CD4-positive, alpha-beta T cell treated with Interleukin-12 subunit alpha and Interleukin-12 subunit beta, for 1 hour (primary cell): ENCODE data around the gene THYN1.
A peak's percentile ranks its signal among the peaks of the same experiment; 100 is the strongest.
"Not testable (repeated sequence)": the region's sequence is repeated elsewhere in the genome, so short reads cannot be mapped to it uniquely, and the experiment has no call there.

Experiments
- DNase-seq: peaks from one replicate; pipeline ENCODE4 v3.0.0-alpha.2; 2020

THYN1 gene

DNA sequence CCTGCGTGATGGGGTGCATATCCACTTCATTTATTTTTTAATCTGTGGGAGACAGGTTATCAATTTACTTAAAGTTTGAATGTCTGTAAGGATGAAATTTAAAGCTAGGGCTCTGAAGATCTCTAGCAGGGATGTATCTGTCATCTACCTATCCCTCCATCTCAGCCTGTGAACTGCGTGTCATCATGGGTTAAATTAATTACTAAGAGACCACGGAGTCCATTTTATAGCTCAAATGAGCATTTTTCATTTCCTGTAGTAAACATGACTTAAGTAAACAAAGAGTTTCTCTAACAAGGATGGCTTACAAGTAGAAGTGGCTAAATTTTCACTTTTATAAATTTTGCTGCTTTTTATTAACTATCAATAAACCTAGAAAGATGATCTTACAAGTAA lies 20.2 kb upstream of the THYN1 start:
- DNase-seq: no peak

DNA sequence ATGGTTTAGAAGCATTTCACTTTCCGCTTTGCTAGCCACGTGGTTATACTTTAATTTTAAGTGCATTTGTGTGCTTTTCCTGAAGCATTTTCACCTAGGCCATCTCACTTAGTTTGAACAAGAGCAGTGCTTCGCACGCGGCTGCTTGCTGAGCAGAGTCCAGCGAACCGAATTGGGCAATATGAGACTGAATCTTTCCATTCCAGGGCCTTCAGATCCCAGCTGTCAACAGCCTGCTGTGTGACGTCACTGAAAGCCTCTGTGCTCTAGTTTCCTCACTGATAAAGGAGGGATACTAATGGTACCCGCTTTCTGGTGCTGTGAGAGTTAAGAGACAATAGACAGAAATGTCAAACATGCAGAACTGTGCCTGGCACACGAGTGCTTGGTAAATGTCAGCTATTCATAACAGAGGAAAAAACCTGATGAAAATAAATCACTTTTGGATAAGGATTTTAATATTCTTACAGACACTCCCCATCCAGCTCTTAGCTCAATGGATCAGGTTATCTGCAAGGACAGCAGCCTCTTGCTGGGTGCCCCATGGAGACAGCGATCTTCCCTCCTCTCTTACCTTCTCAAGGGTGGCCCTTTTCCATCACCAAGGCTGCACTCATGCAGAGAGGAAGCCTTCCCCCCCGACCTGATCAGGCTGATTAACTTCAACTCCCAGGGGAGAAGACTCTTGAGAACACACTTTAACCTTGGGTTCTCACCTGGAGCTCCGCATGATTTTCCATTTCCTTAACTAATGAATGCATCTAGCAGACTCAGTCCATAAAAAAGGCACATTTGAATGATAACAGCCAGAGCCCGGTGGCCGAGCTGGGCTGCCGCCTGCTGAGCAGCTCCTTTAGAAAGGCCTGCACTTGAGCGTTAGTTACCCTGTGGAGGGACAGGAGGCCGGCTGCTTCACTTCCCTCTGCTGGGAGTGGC lies 19.5 kb upstream of the THYN1 start:
- DNase-seq: no peak

GRCh38 chr11:134271978-134272377 lies 18.8 kb upstream of the THYN1 start:
- DNase-seq: no peak

- peak; percentile 54 for DNase-seq
These were observed 17.1 kb upstream of the THYN1 start for GRCh38 chr11:134270250-134270714.

DNA sequence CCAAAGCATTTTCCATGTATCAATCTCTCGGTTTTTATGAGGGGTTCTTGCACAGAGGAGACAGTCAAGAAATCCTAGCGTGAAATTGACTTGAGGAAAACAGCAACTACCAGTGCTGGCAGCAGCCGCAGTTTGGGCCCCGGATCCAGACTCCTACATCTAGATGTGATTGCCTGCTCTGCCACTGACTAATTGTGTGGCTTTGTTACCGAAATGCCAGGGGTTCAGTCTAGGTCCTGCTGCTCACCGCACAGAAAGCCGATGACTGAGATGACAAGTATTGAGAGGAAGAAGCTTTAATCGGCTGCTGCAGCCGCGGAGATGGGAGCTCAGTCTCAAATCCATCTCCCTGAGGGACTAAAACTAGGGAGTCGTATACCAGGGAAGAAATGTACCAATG lies 14.8 kb upstream of the THYN1 start:
- no peak for DNase-seq

GRCh38 chr11:134267461-134267860 lies 14.3 kb upstream of the THYN1 start:
- no peak for DNase-seq

DNA sequence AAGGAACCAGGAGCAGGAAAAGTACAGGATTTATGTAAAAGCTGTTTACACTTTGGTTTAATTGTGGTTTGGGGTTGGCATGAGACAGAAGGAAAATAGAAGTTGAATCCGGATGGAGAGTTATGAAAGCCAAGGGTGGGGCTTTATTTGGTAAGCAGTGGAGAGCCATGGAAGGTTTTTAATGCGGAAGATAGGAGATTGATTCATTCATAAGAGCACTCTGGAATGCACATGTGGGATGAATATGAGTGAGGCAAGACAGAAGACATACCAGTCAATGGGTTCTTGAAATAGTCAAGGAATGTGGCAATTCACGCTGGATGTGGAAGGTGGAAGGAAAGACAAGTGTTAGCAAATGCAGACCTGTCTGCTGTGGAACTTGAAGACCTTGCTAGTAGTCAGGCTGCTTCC lies 13.7 kb upstream of the THYN1 start:
- no peak for DNase-seq

DNA sequence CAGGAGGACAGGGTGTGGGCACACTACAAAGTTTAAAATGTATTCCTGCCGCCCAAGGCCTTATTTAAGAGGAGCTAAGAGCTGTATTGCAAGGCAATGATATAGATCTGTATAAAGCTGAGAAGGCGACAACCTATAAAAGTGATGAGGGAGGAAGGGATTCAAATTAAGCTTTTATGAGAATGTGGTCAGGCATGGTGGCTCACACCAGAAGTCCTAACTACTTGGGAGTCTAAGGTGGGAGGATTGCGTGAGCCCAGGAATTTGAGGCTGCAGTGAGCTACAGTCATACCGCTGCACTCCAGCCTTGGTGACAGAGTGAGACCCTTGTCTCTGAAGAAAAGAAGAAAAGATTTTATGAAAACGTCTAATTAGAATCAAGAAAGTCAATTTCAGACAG lies 13.3 kb upstream of the THYN1 start:
- DNase-seq: no peak

GRCh38 chr11:134264966-134265764 lies 12.0 kb upstream of the THYN1 start:
- no peak for DNase-seq

- peak; percentile 56 for DNase-seq
These were observed 8.7 kb upstream of the THYN1 start for GRCh38 chr11:134261626-134262488.

- DNase-seq: no peak
These were observed 7.8 kb upstream of the THYN1 start for GRCh38 chr11:134260983-134261382.

DNA sequence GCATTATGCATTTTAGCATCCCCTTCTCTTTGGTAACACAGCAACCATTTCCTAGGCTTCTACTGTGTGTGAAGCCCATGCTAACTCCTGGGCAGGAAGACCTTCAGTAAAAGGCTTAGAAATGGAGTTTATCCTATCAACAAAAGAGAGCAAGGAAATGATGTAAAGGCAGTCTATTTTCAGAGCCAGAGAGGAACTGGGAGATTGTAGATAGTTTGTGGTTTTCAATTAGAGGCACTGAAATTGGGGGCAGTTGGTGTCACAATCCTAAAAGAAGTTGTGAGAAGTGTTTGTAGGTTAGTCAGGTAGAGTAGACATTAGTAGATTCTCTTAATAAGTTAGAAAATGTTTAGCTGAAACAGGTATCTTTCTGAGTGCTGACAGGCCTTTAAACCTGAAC lies 7.4 kb upstream of the THYN1 start:
- DNase-seq: no peak

GRCh38 chr11:134258577-134258976 lies 5.4 kb upstream of the THYN1 start:
- DNase-seq: no peak

DNA sequence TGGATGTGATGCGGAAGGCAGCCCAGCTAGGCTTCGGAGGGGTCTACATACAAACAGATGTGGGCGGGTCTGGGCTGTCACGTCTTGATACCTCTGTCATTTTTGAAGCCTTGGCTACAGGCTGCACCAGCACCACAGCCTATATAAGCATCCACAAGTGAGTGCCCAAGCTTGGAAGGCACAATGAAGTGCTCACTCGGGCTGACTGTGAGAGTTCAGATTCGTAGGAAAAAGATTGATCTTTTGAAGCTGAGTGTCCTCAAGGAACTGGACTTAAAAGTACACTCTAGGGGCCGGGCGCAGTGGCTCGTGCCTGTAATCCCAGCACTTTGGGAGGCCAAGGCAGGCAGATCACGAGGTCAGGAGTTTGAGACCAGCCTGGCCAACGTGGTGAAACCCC lies 3.9 kb upstream of the THYN1 start:
- no peak for DNase-seq

- DNase-seq: not testable (repeated sequence)
These were observed 2.0 kb upstream of the THYN1 start for GRCh38 chr11:134255184-134255561.

DNA sequence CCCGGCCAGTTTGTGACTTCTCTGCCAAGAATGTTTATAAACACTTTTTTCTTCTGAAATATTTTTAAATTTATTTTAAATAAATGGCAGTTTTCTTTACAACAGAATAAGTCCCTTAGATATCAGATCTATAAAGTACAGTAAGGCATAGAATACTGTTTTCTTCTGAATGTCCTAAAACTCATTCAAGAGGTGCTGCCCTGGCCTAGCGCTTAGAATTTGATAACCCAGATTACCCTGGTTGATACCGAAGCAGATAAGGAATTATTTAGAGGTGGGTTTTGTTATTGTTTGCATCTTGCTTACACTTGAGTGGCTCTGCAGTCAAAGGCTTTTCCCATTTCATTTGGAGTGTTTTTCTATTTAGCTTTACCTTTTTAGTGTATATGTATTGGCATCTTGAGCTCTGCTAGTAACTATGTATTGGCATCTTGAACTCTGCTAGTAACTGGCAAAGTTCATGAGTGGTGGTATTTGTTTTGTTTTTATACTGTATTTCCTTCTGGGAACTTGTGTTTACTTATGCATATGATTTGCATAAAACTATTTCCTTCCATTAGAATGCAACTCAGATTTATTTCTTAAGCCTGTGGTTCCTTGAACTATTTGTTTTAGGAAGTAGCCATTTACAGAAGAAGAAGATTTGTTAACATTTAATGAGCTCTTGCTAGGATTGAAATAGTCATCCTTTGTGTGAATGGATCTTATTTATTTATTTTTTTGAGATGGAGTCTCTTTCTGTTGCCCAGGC lies 1.5 kb upstream of the THYN1 start:
- DNase-seq: no peak

- no peak for DNase-seq
These were observed 585 bp downstream of the THYN1 start for GRCh38 chr11:134252346-134253187.

- DNase-seq: no peak
These were observed 2.5 kb downstream of the THYN1 start for GRCh38 chr11:134250675-134251074.

DNA sequence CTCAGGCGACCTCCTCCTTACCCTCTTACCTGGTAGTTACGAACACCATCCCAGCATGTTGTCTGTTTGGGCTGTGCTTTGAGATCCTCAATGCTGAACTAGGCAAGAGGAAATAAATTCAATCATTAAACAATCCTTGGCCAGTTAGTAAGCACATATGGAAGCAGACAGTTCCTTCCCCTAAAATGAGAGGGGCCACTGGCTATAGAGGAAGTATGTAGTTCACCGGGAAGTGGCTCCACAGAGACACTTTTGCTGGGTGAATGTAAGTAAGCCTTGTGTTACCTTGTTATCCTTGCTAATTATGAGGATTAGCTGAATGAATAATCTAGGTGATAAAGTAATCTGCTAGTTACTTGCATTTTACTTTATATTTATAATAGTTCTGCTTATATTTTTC lies 2.9 kb downstream of the THYN1 start:
- DNase-seq: no peak

- no peak for DNase-seq
These were observed 4.2 kb downstream of the THYN1 start for GRCh38 chr11:134248910-134249480.

DNA sequence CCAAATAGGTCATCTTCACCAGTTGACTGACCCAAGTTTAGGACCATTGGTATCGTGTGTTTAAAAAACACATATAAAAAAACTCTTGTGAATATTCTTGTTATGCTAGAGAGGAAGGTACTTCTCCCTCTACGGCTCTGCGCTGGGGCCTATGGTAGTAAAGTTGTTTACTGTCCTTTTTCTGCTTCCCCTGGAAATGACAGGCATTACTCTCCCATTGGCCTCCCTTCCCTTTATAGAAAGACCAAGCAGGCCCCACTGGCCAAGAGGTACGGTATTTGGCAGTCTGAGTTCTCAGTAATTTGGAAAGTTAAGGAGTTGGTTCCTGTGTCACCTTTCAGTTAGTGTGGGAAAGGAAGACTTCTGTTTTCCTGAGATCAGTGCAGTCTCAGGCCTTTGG lies 6.5 kb downstream of the THYN1 start:
- DNase-seq: no peak
